Keratinocyte (primary cell): Measurements from ENCODE around the gene NGRN. TPM values are rescaled to one million over a fixed set of nuclear protein-coding genes. Genes with fewer than 3 reads are reported as not detected.

Experiments
- DNase-seq: peaks from one replicate; pipeline ENCODE4 v3.0.0-alpha.2; 2011; ENCODE audit warnings: low read depth, missing footprints, low spot score
- FAIRE-seq: peaks from 2 replicates; lab custom pipeline; 2011; peaks lifted over from hg19 to GRCh38; lab: Jason Lieb, UNC
- H2AFZ ChIP-seq: 2 replicates; pipeline ENCODE4 v1.6.0; 2012; ENCODE audit warnings: low read length, control low read depth, inconsistent platforms; ENCODE audit not compliant: control insufficient read depth
- H3K27ac ChIP-seq: 2 replicates; pipeline ENCODE4 v1.5.1; 2011; ENCODE audit warnings: low read length; ENCODE audit not compliant: control insufficient read depth, insufficient read depth
- H3K27me3 ChIP-seq: 3 replicates; pipeline ENCODE4 v1.6.0; 2011; ENCODE audit warnings: low read length; ENCODE audit not compliant: control insufficient read depth, insufficient read depth; ENCODE audit errors: extremely low read depth
- H3K36me3 ChIP-seq, 2 experiments: 2 replicates in 1 of 2; 3 replicates in 1 of 2; pipeline ENCODE4 v1.5.1; 2011; ENCODE audit warnings: low read length in 2 of 2, mild to moderate bottlenecking in 1 of 2; ENCODE audit not compliant: control insufficient read depth in 2 of 2, insufficient read depth in 2 of 2; ENCODE audit errors: extremely low read depth in 1 of 2
- H3K4me1 ChIP-seq: 3 replicates; pipeline ENCODE4 v1.5.1; 2011; ENCODE audit warnings: low read length; ENCODE audit not compliant: control insufficient read depth, insufficient read depth; ENCODE audit errors: extremely low read depth
- H3K4me2 ChIP-seq: 3 replicates; pipeline ENCODE4 v1.6.0; 2011; ENCODE audit warnings: low read depth, low read length; ENCODE audit not compliant: control insufficient read depth, insufficient read depth; ENCODE audit errors: extremely low read depth
- H3K4me3 ChIP-seq, 3 experiments: fragments of 200-600 bp in 1 of 3; sonication (generic) in 1 of 3; 2 replicates in 2 of 3; 3 replicates in 1 of 3; pipeline ENCODE4 v1.5.1; 2011 to 2016; ENCODE audit warnings: low read length in 3 of 3, mild to moderate bottlenecking in 3 of 3, control low read depth in 2 of 3, inconsistent platforms in 1 of 3, low read depth in 1 of 3, mixed read lengths in 1 of 3, mixed run types in 1 of 3, moderate library complexity in 1 of 3; ENCODE audit not compliant: control insufficient read depth in 2 of 3, insufficient read depth in 2 of 3; ENCODE audit errors: extremely low read depth in 1 of 3
- H3K79me2 ChIP-seq: 2 replicates; pipeline ENCODE4 v1.6.0; 2012; ENCODE audit warnings: low read length; ENCODE audit not compliant: control insufficient read depth, insufficient read depth
- H3K9ac ChIP-seq: 3 replicates; pipeline ENCODE4 v1.6.0; 2011; ENCODE audit warnings: low read length; ENCODE audit not compliant: control insufficient read depth, insufficient read depth; ENCODE audit errors: extremely low read depth
- H3K9me1 ChIP-seq: 3 replicates; pipeline ENCODE4 v1.6.0; 2011; ENCODE audit warnings: low read length; ENCODE audit not compliant: control insufficient read depth, insufficient read depth; ENCODE audit errors: extremely low read depth
- H3K9me3 ChIP-seq: 2 replicates; pipeline ENCODE4 v1.5.1; 2012; ENCODE audit warnings: low read depth, low read length; ENCODE audit not compliant: control insufficient read depth
- H4K20me1 ChIP-seq: 3 replicates; pipeline ENCODE4 v1.6.0; 2011; ENCODE audit warnings: low read length; ENCODE audit not compliant: control insufficient read depth, insufficient read depth; ENCODE audit errors: extremely low read depth
- EZH2 ChIP-seq: IDR thresholded peaks from one replicate; pipeline ENCODE4 v1.6.1; 2012; ENCODE audit warnings: inconsistent platforms, mild to moderate bottlenecking, low read length, moderate library complexity
- dilution Hi-C: fragments of 300-500 bp; cut with MboI; formaldehyde crosslinking; loops from one replicate; pipeline ENCODE4 v1.7.0; 2020; ENCODE audit warnings: low sequenced_read_pairs; ENCODE audit not compliant: extremely low pct_ligation_motif_present
- polyA plus RNA-seq, 5 experiments: library from polyadenylated mRNA; depleted of rRNA in 3 of 5; stranded (reverse) in 3 of 5; stranded (forward) in 1 of 5; unstranded in 1 of 5; fragments of >200 nt; gene quantifications; 1 replicate in 1 of 5; 2 replicates in 3 of 5; 3 replicates in 1 of 5; pipeline versions ENCODE4 v1.2.1 to v1.2.3, GENCODE V29; 2011 to 2012; ENCODE audit warnings: missing spikeins in 2 of 5, low read depth in 1 of 5, low replicate concordance in 1 of 5
- TF ChIP-seq, protein P1 (sequence below), 3 experiments: IDR thresholded peaks in 1 of 3; conservative IDR thresholded peaks in 1 of 3; optimal IDR thresholded peaks in 1 of 3; 2 replicates in 2 of 3; 3 replicates in 1 of 3; pipeline versions ENCODE3 to v1.5.1; 2011; ENCODE audit warnings: low read length in 3 of 3, mild to moderate bottlenecking in 3 of 3, moderate library complexity in 2 of 3, control low read depth in 1 of 3, inconsistent platforms in 1 of 3; ENCODE audit not compliant: insufficient read depth in 2 of 3; ENCODE audit errors: extremely low read depth in 1 of 3

The NGRN gene
- polyA plus RNA-seq, 1 donor (not counting 4 experiments of a cell fraction or from before 2014, with no cell fraction given) = 54.9 TPM

DNA sequence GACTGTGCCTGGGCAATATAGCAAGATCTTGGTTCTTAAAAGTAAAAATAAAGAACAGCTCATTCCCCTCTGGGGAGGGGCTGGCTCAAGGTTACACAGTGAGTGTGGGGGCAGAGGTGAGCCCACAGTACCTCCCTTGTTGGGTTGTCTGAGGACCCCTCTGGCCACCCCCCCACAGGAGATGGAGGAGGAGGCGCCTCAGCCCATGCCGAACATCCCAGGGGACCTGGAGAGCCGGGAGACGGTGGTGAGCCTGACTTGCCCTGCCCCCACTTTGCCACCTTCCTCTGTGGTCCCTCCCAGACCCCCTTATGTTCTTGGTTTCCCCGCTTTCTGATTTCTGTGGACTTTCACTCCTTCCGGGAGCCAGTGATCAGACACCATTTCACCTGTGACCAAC is 28.7 kb downstream of the NGRN start:
- H3K79me2 ChIP-seq = no peaks in the 10 kb centered on the region
- no peak for TF ChIP-seq EZH2
- TF ChIP-seq, protein P1, sequence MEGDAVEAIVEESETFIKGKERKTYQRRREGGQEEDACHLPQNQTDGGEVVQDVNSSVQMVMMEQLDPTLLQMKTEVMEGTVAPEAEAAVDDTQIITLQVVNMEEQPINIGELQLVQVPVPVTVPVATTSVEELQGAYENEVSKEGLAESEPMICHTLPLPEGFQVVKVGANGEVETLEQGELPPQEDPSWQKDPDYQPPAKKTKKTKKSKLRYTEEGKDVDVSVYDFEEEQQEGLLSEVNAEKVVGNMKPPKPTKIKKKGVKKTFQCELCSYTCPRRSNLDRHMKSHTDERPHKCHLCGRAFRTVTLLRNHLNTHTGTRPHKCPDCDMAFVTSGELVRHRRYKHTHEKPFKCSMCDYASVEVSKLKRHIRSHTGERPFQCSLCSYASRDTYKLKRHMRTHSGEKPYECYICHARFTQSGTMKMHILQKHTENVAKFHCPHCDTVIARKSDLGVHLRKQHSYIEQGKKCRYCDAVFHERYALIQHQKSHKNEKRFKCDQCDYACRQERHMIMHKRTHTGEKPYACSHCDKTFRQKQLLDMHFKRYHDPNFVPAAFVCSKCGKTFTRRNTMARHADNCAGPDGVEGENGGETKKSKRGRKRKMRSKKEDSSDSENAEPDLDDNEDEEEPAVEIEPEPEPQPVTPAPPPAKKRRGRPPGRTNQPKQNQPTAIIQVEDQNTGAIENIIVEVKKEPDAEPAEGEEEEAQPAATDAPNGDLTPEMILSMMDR (optimal IDR thresholded peaks at IDR 0.05 in 1 of 3, IDR thresholded peaks at IDR 0.05 in 1 of 3, conservative IDR thresholded peaks at IDR 0.05 in 1 of 3; ENCODE audit: extremely low read depth in 1 of 3, insufficient read depth in 2 of 3, low read length in 3 of 3) = no peak
- DNase-seq (no peak), FAIRE-seq (no peak)
- no peak overlapping the region for H2AFZ ChIP-seq
- H3K27ac ChIP-seq = no peak overlapping the region
- H3K4me1 ChIP-seq = no peaks in the 10 kb centered on the region
- no peaks in the 10 kb centered on the region for H3K36me3 ChIP-seq
- H3K4me3 ChIP-seq = no peak overlapping the region
- no peak overlapping the region for H3K9ac ChIP-seq
- no peak overlapping the region for H3K4me2 ChIP-seq
- dilution Hi-C loops = no loop called here
- no peaks in the 10 kb centered on the region for H3K9me1 ChIP-seq
- H4K20me1 ChIP-seq = no peaks in the 10 kb centered on the region
- H3K27me3 ChIP-seq = no peaks in the 10 kb centered on the region
- no peaks in the 10 kb centered on the region for H3K9me3 ChIP-seq

DNA sequence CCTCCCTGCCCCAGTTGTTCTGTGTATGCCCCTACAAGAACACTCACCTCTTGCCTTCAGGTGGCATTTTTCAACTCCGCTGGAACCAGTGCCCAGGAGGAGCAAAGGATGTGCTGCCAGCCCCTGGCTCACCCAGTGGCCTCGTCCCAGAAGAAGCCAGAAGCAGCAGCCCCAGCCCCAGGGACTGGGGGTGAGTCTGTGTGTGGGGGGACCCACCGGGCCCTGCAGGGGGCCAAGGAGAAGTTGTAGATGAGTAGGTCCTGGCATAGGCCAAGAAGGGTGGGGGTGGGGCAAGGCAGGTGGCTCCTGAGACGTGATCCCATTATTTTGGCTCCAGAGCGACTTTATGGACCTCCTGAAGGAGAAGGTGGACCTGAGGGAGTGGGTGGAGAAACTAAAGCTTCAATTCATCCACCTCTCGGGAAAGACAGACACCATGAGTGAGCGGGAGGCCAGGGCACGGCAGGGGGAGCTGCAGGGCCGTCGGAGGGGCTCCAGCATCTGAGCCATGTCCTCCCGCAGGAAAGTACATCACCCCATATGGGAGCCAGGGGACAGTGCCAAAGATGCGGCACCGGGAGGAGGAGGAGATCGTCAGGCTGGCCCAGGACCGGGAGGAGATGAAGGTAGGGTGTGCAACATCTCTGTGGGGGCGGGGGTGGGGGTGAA is 29.3 kb downstream of the NGRN start:
- TF ChIP-seq, protein P1 (optimal IDR thresholded peaks at IDR 0.05 in 1 of 3, IDR thresholded peaks at IDR 0.05 in 1 of 3, conservative IDR thresholded peaks at IDR 0.05 in 1 of 3; ENCODE audit: extremely low read depth in 1 of 3, insufficient read depth in 2 of 3, low read length in 3 of 3) = no peak
- no peak for TF ChIP-seq EZH2
- dilution Hi-C loops = no loop called here
- H3K4me3 ChIP-seq = no peak overlapping the region
- no peak for FAIRE-seq
- H3K4me2 ChIP-seq = no peak overlapping the region
- no peaks in the 10 kb centered on the region for H4K20me1 ChIP-seq
- H3K9me3 ChIP-seq = no peaks in the 10 kb centered on the region
- H3K9ac ChIP-seq = no peak overlapping the region
- H3K4me1 ChIP-seq = no peaks in the 10 kb centered on the region
- no peaks in the 10 kb centered on the region for H3K9me1 ChIP-seq
- H3K79me2 ChIP-seq = no peaks in the 10 kb centered on the region
- H3K36me3 ChIP-seq = no peaks in the 10 kb centered on the region
- no peak overlapping the region for H2AFZ ChIP-seq
- no peaks in the 10 kb centered on the region for H3K27me3 ChIP-seq
- DNase-seq = no peak
- H3K27ac ChIP-seq = no peak overlapping the region
